ENCODE measurements around the gene CFAP58.

The CFAP58 gene

DNA sequence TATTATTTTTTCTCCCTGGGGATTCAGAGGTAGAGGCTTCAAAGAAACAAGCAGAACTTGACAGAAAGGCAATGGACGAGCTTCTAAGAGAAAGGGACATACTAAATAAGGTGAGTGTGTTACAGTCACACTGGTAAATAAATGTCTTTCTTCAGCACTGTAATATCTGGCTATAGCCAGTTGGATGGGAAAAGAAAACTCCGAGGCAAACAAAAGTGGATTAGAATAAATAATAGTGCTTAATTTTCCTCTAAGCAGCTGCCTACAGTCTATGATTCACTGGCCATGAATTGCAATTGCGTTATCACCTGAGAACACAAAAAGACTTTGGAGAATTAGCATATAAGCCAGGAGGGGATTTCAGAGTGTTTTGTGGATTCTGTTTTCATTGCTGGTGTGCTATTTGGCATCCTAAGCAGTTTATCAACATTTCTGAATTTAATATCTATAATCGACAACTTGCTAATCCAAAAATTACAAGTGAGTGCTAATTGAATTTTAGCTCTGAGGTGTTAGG, 23.2 kb downstream of the CFAP58 start:
- no peak for DNase-seq

DNA sequence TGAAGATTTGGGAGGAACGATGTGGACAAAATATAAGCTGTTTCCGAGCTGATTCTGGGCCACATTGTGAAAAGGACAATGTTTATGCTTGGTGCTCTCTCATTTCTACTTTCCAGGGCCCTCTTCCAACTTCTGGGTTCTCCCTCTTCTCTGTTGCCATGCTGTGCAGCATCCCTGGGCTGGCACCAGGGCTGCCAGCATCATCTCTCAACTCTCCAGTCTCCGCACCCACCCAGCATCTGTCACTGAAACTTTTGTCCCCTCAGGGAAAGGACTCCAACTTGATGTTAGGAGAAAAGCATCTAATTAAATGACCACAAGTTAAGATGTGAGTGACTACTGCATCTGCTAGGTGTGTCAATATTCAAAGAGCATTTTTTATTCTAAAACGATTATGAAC, 26.7 kb downstream of the CFAP58 start:
- DNase-seq = no peak

DNA sequence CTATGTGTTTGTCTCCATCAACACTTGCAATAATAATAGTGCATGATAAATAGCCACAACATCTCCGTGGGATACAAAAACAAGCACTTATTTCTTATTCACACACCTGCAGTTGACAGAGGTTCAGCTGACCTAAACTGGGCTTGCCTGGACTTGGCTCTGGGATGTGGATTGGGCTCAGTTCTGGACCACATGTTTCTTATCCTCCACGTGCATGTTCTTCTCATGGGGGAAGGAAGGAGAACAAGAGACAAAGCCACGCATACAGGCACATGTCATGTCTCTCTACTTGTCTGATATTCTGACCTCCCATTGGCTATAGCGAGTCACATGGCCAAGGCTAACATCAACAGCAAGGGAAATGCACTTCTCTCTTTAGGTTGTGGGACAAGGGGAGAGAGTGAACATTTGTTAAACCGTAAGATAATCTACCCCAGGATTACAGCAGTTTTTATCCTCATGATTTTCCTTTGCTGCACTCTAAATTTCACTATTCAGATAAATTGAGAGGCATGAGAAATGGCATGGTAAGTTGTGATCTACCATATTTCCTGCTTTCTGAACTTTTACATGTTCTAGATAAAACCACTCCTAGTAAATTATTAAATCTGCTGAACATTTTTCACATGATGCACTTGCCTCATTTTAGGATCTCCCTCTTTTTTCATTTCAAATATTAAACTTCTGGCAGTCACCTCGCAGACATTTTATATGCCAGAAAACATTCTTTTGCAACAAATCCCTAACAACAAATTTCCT, 33.7 kb downstream of the CFAP58 start:
- DNase-seq = no peak

DNA sequence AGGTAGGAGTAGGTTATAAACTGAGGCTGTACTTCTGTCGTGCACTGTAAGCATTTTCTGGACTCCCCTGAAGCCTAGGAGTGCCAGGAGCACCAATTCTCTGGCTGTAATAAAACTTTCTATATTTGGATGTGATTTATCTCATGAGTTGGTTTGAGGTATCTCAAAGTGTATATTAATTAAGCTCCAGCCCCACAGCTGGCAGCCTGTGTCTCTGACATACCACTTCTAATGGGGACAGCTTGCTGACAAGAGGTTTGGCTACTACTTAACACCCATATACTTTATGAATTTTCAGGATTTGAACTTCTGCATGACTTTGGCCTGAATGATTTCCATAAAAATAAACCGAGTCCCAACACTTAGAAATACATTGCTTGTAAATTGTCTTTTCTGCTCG, 35.2 kb downstream of the CFAP58 start:
- DNase-seq = no peak

DNA sequence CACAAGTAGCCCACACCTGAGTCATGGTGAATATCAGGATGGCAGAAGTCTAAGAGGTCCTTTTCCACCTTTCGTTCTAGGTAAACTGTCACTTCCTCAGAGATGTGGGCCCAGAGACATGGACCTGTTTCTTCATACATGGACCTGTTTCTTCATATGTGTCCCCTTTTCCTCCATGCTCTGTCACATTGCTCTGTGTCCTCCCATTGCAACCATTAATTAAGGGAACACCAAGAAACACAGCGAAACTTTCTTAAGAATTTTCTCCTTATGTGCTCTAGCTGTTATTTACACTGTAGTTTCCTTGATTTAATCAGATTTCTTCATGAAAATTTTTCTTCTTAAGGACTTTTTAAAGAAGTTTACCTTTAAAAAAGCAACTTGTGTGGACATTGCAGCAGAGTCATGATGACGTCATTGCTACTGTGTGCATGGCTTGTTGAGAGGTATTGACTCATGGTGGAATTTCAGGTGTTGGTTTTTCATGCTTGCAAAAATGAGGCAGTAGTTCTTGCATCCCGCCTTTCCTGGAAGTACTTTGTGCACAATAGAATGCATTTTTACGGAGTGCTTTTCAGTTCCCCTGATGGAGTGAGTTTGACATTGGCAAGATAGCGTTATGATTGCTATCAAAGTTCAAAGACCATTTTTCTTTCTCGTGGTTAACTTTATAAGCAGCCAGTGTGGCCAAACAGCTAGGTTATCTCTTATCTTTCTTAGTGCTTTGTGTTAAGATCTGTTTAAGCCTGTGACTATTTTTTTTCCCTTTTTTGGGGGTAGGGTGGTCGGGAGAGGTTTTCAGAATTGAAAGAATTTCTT, 37.7 kb downstream of the CFAP58 start:
- no peak for DNase-seq

DNA sequence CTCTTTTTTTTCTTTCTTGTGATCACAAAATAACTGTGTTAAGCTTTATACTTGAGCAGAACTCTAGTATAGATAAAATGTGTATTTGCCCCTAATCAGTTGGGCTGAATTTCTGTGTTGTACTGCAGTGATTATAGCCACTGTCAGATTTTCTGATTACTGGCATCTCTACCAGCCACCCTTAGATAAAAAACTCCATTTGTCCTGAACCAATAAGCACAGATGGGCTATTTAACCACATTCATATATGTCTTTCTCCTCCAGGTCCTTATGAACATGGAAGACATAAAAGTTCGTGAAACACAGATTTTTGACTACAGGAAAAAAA, 38.3 kb downstream of the CFAP58 start:
- DNase-seq = no peak

DNA sequence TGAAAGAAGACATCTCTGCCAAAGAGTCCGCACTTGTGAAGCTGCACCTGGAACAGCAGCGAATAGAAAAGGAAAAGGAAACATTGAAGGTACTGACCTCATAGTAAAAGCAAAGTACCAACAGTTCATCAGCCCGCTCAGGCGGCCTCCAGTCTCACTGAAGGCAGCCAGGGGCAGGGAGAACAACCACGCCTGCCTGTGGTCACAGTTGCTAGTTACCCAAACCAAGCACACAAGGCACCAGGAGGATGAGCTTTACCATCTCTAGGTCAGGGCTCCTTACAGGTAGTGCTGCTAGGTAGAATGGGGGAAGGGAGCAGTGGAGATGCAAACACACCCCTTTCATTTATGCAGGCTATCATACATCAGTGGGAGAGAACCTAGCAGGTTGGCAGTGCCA, 39.8 kb downstream of the CFAP58 start:
- DNase-seq = no peak

DNA sequence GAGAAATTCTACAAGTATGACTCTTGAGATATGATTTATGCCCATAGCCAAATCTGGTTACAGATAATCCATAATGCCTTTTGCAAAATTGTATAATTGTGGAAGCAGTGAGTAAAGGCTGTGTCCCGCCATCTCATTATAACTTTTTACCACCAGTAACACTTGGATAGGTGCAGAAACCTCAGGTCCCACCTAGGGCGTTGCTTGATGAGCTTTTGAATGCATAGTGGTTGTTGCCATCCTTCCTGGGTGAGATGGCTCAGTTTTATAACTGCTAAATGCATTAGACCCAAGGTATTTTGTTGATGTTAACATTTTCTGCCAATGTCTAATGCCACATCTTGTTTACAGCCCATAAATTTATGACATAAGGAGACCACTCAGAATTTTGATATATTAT, 42.9 kb downstream of the CFAP58 start:
- DNase-seq = no peak

DNA sequence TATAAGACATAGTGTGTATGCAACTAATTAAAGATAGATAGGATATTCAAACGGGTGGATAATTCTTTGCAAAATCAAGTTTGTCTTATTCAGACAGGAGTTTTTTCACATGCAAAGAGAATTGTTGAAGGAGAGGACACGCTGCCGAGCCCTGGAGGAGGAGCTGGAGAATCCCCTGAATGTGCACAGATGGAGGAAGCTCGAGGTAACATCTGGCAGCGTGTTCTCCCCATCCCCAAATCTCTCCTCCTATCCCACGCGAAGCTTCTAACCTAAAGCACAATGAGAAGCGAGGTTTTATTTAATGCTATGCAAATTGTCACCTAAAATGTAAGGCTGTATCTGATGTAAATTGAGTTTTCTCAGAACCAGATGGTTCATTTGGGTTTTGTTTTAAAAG, 50.0 kb downstream of the CFAP58 start:
- DNase-seq = no peak

DNA sequence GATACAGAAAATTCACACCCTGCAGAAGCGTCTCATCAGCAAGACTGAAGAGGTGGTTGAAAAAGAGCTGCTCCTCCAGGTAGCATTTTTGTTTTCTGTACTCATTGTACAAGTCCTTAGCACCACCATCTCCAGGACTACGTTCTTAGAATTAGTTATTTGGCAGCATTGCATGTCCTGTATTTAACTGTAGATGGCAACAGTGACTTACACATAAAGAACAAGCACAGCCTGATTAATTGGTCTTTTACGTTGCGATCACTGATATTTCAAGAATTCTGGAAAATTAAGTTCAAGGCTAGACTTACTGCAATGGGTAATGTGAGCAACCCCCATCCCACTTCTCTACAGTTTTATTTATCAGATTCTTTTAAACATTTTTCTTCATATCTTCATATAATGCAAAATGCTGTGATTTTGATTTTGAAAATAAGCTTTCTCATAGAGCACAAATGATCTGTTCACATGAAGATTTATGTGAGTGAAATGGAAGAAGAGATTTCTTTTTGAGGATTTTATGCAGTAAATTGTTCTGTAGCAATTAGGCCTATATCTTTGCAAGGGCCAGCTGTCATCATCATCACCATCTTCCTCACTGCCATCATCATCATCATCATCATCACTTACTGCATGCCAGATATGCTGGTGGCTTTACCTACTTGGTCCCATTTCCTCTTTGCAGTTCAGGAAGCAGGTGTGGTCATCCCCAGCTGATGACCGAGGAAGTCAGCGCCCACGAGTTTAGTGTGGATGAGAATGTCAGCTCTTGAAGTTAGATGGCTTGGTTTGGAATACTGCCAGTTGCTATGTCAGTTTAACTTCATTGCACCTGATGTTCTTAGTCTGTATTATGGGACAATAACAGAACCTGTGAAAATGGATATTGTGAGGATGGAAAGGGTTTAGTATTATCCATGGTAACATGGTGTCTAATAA, 53.4 kb downstream of the CFAP58 start:
- DNase-seq = no peak

DNA sequence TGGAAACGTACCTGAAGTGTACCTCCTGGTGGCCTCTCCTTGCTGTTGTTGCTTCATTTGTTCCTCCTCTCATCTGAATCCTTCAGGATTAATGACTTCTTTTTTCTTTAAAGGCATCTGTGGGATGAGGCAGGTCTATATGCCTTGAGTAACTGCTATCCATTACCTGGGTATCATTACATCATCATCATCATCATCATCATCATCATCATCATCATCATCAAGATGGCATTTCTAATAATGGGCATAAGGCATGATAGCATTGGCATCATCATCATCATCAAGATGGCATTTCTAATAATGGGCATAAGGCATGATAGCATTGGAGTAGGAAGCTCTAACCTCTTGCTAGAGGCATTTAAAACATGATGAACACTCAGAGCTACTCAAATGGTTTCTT, 59.9 kb downstream of the CFAP58 start:
- no peak for DNase-seq

DNA sequence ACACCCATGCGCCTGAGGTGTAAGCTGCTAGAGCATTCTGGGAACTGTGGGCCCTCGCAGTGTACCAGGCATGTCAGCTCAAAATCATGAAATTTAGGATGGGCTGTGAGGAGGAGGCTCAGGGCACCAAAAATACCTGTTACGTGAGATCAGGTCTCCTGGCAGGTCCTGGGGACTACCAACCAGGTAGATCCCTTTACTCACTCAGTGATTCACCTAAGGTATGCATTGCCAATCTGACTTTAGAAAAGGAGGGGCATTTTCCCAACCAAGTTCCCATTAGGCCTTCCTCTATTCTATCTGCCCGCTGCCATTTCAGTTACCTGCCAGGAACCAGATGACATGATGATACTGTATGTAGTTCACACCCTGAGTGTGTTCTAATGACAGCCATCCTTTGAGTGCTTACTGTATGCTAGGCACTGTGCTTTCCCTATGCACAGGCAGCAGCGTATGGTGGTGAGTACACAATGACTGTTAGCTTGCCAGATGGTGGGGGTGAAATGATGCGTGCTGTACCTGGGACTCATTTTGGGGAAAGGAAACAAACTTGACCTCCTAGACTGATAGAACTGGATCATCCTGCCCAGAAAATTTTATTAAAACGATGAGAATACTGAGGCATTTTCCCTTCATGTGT, 62.0 kb downstream of the CFAP58 start:
- no peak for DNase-seq

DNA sequence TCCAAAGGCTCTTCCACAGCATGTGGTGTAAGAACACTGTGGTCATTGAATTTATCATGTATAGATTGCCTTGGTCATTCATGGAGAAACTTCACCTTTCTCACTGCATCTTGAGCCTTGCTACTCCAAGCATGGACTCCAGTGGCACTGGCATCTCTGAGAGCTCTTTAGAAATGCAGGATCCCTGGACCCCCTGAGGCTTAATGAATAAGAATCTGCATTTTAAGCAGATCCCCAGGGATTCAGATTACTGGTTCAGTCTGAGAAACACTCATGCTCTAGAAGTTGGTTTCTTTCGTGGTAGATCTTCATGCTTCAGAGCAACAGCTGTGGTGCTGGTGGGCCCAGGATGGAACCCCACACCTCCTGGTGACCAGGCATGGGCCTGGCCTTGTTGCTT, 63.2 kb downstream of the CFAP58 start:
- no peak for DNase-seq

DNA sequence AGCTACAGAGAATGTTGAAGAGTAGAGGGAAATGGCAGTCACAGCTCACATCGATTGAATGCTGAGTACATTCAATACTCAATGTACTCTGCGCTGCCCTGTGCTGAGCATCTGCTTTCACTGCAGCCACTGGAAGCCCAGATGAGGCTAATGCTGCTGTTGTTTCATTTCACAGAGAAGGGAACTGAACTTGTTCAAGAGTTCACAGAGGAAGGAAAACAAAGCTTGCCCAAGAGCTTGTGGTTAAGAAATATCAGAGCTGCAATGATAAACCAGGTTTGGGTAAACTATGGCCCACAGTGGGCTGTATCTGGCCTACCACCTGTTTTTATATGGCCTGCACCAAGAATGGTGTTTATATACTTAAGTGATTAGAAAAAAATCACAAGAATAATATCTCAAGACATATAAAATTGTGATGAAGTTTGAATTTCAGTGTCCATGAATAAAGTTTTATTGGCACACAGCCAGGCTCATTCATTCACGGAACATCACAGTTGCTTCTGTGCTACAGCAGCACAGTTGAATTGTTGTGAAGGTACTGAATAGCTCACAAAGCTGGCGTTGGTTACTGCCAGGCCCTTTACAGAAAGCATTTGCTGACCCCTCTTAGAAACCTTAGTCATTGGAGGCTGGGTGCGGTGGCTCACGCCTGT, 64.1 kb downstream of the CFAP58 start:
- DNase-seq = no peak

DNA sequence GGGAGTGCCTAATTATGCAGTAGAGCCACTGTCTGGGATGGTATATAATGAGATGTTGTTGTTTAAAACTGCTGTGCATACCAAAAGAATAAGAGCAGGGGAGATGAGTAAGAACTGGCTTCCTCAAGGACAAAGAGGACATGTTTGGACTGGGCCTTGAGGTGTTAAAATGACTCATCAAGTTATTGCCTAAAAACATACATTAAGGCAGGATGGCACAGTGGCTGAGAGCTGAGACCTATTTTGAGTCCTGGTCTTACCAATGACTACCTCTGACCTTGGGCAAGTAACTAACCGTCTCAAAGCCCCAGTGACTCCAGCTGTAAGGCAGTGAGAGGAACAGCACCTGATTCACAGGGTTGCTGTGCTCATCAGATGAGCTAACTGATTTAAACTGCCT, 71.1 kb downstream of the CFAP58 start:
- DNase-seq = no peak

DNA sequence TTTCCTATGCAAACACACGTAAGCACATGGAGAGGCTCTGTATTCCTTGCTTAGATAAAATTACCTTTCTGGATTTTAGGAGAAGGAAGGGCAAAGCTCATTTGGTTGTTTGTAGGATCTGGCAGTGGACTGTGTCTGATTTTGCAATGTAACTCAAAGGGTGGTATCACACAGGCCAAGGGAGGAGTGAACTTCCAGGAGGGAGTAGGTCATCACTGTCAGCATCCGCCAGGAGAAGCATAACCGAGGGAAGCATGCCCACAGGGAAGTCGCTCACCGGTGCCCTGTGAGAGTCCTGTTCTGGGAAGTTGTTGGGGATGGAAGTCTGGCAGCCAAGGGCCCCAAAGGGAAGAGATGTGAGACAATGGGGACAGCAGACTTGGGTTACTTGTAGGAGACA, 74.4 kb downstream of the CFAP58 start:
- no peak for DNase-seq

DNA sequence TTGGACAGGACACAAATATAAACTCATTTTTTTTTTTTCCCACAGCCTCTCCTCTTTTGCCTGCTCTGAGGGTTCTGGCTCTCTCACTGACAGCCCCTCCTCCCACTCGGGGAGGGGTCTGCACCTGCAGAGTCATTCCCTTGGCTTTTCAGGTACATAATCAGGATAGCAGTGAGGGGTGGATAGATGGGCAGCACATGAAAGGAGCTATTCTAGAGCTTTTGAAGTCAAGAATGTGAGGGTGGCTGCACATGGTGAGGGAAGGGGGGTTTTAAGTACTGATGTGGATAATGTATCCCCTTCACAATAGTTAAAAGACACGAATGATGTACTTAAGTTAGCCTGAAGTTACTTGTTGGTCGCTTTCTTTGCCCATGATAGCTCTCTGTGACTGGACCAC, 76.2 kb downstream of the CFAP58 start:
- DNase-seq = no peak

DNA sequence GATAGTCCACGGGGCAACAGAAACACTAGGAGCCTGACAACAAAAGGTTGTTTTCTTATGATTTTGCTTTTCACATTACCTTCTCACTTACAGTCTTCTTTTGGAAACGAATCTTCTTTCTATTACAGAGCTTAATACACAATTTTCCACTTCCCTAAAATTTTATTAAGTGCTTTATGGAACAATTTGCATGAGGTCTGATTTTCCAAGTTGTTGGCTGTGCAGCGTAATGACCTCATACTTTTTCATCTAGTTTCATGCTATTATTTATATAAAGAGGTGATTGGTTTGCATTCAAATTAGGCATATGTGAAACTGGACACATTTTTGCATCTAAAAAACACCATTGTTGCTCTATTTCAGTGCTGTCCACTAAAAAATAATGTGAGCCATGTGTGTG, 76.7 kb downstream of the CFAP58 start:
- DNase-seq = no peak

DNA sequence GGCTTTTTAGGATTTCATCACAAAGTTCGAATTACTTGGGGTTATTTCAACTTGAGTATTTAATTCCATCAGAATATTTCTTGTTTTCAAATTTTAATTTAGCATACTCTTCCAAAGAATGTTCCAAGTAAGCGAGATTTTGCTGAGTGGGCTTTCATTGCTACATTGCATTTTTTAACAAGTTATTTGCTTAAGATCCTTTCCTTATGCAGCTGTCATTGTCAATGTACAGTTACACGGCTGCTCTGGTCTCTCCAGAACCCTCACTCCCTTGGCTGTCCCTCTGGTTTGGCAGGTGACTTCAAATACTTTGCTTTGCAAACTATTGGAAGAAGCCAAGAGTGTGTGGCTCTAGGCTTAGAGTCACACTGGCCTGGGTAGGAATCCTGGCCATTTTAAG, 80.0 kb downstream of the CFAP58 start:
- DNase-seq = no peak

DNA sequence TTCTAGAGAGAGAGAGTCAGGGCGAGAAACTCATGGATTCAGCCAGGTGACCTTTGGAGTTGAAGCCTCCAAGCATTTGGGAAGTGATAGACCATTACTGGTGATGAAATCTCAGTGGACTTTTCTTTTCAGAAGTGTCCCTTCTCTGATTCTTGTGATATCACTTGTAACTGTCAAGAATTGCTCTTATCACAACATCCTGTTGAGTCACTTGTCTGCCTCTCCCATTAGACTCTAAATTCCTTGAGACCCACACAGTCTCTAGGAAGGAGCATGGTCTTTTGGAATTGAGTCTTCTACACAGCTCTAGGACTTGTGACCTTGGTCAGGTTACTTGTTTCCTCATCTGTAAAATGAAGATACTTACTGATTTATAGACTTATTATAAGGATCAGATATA, 81.0 kb downstream of the CFAP58 start:
- no peak for DNase-seq

DNA sequence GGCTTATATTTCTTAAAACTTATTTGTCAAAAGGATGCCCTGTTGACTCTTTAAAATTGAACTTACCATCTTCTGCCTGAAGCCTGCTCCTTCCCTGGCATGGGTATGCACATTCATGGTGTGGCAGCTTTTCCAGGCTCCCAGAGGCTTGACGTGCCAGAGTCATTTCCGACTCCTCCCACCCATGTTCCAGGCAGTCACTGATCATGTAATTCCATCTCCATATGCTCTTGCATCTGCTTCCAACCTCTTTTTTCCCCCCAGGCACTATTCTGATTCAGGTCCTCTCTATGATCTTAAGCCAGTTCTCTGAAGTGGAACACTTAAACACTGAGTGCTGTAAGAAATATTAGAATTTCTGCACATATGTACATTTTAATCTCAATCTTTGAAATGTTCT, 82.2 kb downstream of the CFAP58 start:
- no peak for DNase-seq

DNA sequence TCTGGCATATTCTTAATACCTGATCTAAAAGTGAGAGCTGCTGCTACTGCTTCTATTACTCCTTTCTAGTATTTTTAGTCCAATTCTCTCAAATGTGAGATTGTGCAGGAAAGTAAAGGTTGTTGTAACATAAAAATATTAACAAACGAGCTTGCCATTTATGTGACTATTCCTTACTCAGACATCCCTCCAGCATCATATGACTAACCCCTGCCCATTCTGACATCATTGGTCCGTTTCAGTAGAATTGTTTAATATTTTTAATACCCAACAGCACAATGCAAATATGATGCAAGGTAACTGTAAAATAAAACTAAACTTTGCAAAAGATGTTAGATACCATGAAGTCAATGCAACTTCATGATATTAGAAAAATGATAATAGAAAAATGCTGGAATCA, 83.6 kb downstream of the CFAP58 start:
- DNase-seq = no peak
